Upper lobe of right lung (tissue), 1 donor: Measurements from ENCODE around the gene YBEY. TPM values are rescaled to one million over a fixed set of nuclear protein-coding genes. Genes with fewer than 3 reads are reported as not detected.

ENCODE experiments used
- ATAC-seq: fragments of 200-7000 bp; cut with Tn5 transposase; one replicate; pipeline ENCODE4 v1.9.1; 2020; ENCODE audit warnings: mild to moderate bottlenecking, moderate library complexity
- DNase-seq: peaks from one replicate; pipeline ENCODE4 v3.0.0-alpha.2; 2020
- H3K27ac ChIP-seq: fragments of 200-600 bp; one replicate; pipeline ENCODE4 v1.8.0; 2022
- H3K27me3 ChIP-seq: fragments of 200-600 bp; one replicate; pipeline ENCODE4 v1.8.0; 2022; ENCODE audit warnings: mild to moderate bottlenecking
- H3K36me3 ChIP-seq: fragments of 200-600 bp; one replicate; pipeline ENCODE4 v1.8.0; 2022
- H3K4me1 ChIP-seq: fragments of 200-600 bp; one replicate; pipeline ENCODE4 v1.8.0; 2022
- H3K4me3 ChIP-seq: fragments of 200-600 bp; one replicate; pipeline ENCODE4 v1.8.0; 2022; ENCODE audit warnings: mild to moderate bottlenecking
- H3K9me3 ChIP-seq: fragments of 200-600 bp; one replicate; pipeline ENCODE4 v1.8.0; 2022
- CTCF ChIP-seq: fragments of 200-600 bp; IDR thresholded peaks from one replicate; pipeline ENCODE4 v1.8.0; 2022; ENCODE audit warnings: antibody characterized with exemption
- intact Hi-C: fragments of 100-400 bp; cut with DNase I; formaldehyde crosslinking; loops from one replicate; pipeline ENCODE4 v1.11.0; 2022
- total RNA-seq: library from RNA; stranded (reverse); fragmentation: NEBNext Ultra II Directional; extraction: Animal tissue kit (Norgen Biotek cat#: 25700); gene quantifications from one replicate; pipeline ENCODE4 v1.2.1, GENCODE V29; 2021
- donor health status: DM: no; HTN: yes; CAD: no; lungs with severe emphysema.

Gene YBEY
- total RNA-seq, 1 donor from 2014 or later: 14.0 TPM

- Histone ChIP-seq H3K27me3 (no peaks in the 10 kb centered on the region), H3K4me1 (no peaks in the 10 kb centered on the region), H3K27ac (no peak overlapping the region), H3K36me3 (peaks cover 100% of the 10 kb centered on the region), H3K4me3 (no peak overlapping the region), H3K9me3 (no peaks in the 10 kb centered on the region)
- intact Hi-C loops: no loop called here
- no peak for TF ChIP-seq CTCF
- DNase-seq: no peak
- ATAC-seq: no peak
These were observed 11.2 kb upstream of the YBEY start for GRCh38 chr21:46274797-46275390.

GRCh38 chr21:46284077-46284644 lies 2.0 kb upstream of the YBEY start:
- Histone ChIP-seq H3K4me3 (peak overlapping the region; percentile 80), H3K4me1 (peaks cover 54% of the 10 kb centered on the region), H3K36me3 (peaks cover 49% of the 10 kb centered on the region), H3K9me3 (no peaks in the 10 kb centered on the region), H3K27ac (no peak overlapping the region), H3K27me3 (no peaks in the 10 kb centered on the region)
- ATAC-seq: no peak
- no peak for TF ChIP-seq CTCF
- no peak for DNase-seq
- intact Hi-C loops: no loop called here

- no peaks in the 10 kb centered on the region for H3K9me3 ChIP-seq
- DNase-seq (no peak), ATAC-seq (no peak)
- intact Hi-C loops: no loop called here
- H3K4me1 ChIP-seq: peaks cover 54% of the 10 kb centered on the region
- no peak for TF ChIP-seq CTCF
- H3K27me3 ChIP-seq: no peaks in the 10 kb centered on the region
- H3K36me3 ChIP-seq: peaks cover 43% of the 10 kb centered on the region
- peak overlapping the region; percentile 80 for H3K4me3 ChIP-seq
- H3K27ac ChIP-seq: no peak overlapping the region
These were observed 1.4 kb upstream of the YBEY start for GRCh38 chr21:46284733-46285132.

- DNase-seq: no peak
- peaks cover 38% of the 10 kb centered on the region for H3K36me3 ChIP-seq
- no peaks in the 10 kb centered on the region for H3K27me3 ChIP-seq
- intact Hi-C loops: no loop called here
- H3K4me1 ChIP-seq: peaks cover 54% of the 10 kb centered on the region
- H3K27ac ChIP-seq: peak within 1 kb of the TSS; percentile 95
- no peaks in the 10 kb centered on the region for H3K9me3 ChIP-seq
- TF ChIP-seq CTCF: no peak
- no peak for ATAC-seq
- H3K4me3 ChIP-seq: peak within 1 kb of the TSS; percentile 80
These were observed 908 bp upstream of the YBEY start, which contains the start of gene MCM3AP for GRCh38 chr21:46285206-46285661. Gene MCM3AP (minus strand): TSS chr21:46285611. CDS start chr21:46285286, 325 bp downstream.

- no peak for ATAC-seq
- no peak for DNase-seq
- H3K9me3 ChIP-seq: no peaks in the 10 kb centered on the region
- peaks cover 30% of the 10 kb centered on the region for H3K36me3 ChIP-seq
- TF ChIP-seq CTCF: no peak
- H3K4me1 ChIP-seq: peaks cover 46% of the 10 kb centered on the region
- intact Hi-C loops: no loop called here
- H3K27me3 ChIP-seq: no peaks in the 10 kb centered on the region
- H3K4me3 ChIP-seq: peak overlapping the region; percentile 80
- peak overlapping the region; percentile 95 for H3K27ac ChIP-seq
These were observed 483 bp downstream of the YBEY start for GRCh38 chr21:46286648-46287002.
